IMR-90 (cell line): ENCODE measurements around the gene ETV6. TPM values are rescaled to one million over a fixed set of nuclear protein-coding genes. Genes with fewer than 3 reads are reported as not detected.
A peak's percentile ranks its signal among the peaks of the same experiment; 100 is the strongest.

Experiments
- ATAC-seq: fragments of 200-7000 bp; cut with Tn5 transposase; 2 replicates; pipeline ENCODE4 v1.9.1; 2020; ENCODE audit warnings: low read depth, mild to moderate bottlenecking, moderate library complexity
- BruUV-seq: library from RNA; stranded (reverse); fragments of 400-500 nt; replicated peaks from 2 replicates; lab custom pipeline; 2021; lab: Mats Ljungman, UMichigan
- CTCF ChIA-PET: fragments of 300-600 bp; formaldehyde crosslinking; extraction: SDS; loops from one replicate; lab custom pipeline; 2021; ENCODE audit warnings: antibody characterized with exemption; lab: Yijun Ruan, JAX
- POLR2A ChIA-PET: fragments of 300-600 bp; sonication (Branson Sonifier 250); formaldehyde crosslinking; loops from one replicate; lab custom pipeline; 2022; ENCODE audit warnings: antibody characterized with exemption; ENCODE audit not compliant: unreplicated experiment; lab: Charles Lee
- DNase-seq: peaks from one replicate; pipeline ENCODE4 v3.0.0; 2013
- H2AFZ ChIP-seq: replicated peaks from 2 replicates; pipeline ENCODE3; 2013; ENCODE audit warnings: low read length, mild to moderate bottlenecking; ENCODE audit not compliant: poor library complexity
- H2AK5ac ChIP-seq: 2 replicates; pipeline ENCODE4 v1.6.1; 2013; ENCODE audit warnings: low read depth, low read length, inconsistent platforms
- H2AK9ac ChIP-seq: replicated peaks from 2 replicates; pipeline ENCODE3; 2013; ENCODE audit warnings: mild to moderate bottlenecking, low read depth, low read length, moderate library complexity; ENCODE audit not compliant: poor library complexity
- H2BK120ac ChIP-seq: 2 replicates; pipeline ENCODE4 v1.6.1; 2013; ENCODE audit warnings: low read depth, low read length, inconsistent platforms
- H2BK15ac ChIP-seq: 3 replicates; pipeline ENCODE4 v1.6.1; 2013; ENCODE audit warnings: low read depth, low read length, inconsistent platforms
- H2BK20ac ChIP-seq: 2 replicates; pipeline ENCODE4 v1.6.1; 2013; ENCODE audit warnings: low read depth, mild to moderate bottlenecking, inconsistent platforms, low read length, moderate library complexity
- H2BK5ac ChIP-seq: 2 replicates; pipeline ENCODE4 v1.6.1; 2013; ENCODE audit warnings: mild to moderate bottlenecking, low read depth, low read length, inconsistent platforms; ENCODE audit not compliant: poor library complexity, severe bottlenecking
- H3K14ac ChIP-seq: replicated peaks from 2 replicates; pipeline ENCODE4 v1.6.1; 2013; ENCODE audit warnings: low read depth, low read length, inconsistent platforms
- H3K18ac ChIP-seq: 2 replicates; pipeline ENCODE4 v1.6.1; 2013; ENCODE audit warnings: low read depth, low read length, control low read depth
- H3K23ac ChIP-seq: 2 replicates; pipeline ENCODE4 v1.6.1; 2013; ENCODE audit warnings: low read depth, low read length, inconsistent platforms
- H3K27ac ChIP-seq: 2 replicates; pipeline ENCODE4 v1.5.1; 2013; ENCODE audit warnings: mild to moderate bottlenecking, control low read depth, low read length; ENCODE audit not compliant: insufficient read depth
- H3K27me3 ChIP-seq: 2 replicates; pipeline ENCODE4 v1.6.1; 2013; ENCODE audit warnings: low read length; ENCODE audit not compliant: control insufficient read depth, insufficient read depth
- H3K36me3 ChIP-seq: 2 replicates; pipeline ENCODE4 v1.6.1; 2013; ENCODE audit warnings: low read length, mixed read lengths; ENCODE audit not compliant: control insufficient read depth, insufficient read depth
- H3K4ac ChIP-seq: 2 replicates; pipeline ENCODE4 v1.6.1; 2013; ENCODE audit warnings: low read depth, low read length, inconsistent platforms
- H3K4me1 ChIP-seq: 2 replicates; pipeline ENCODE4 v1.6.1; 2013; ENCODE audit warnings: low read length, mixed read lengths; ENCODE audit not compliant: control insufficient read depth, insufficient read depth
- H3K4me2 ChIP-seq: 2 replicates; pipeline ENCODE4 v1.6.1; 2013; ENCODE audit warnings: low read depth, mild to moderate bottlenecking, control low read depth, low read length, moderate library complexity
- H3K4me3 ChIP-seq: 2 replicates; pipeline ENCODE4 v1.5.1; 2013; ENCODE audit warnings: low read depth, mild to moderate bottlenecking, control low read depth, low read length, moderate library complexity; ENCODE audit not compliant: insufficient read depth
- H3K56ac ChIP-seq: 2 replicates; pipeline ENCODE4 v1.6.1; 2013; ENCODE audit warnings: low read length, inconsistent platforms; ENCODE audit not compliant: insufficient read depth; ENCODE audit errors: extremely low read depth
- H3K79me1 ChIP-seq, 2 experiments: 2 replicates each; pipeline ENCODE4 v1.6.1; 2013; ENCODE audit warnings: low read length in 2 of 2, inconsistent platforms in 1 of 2, low read depth in 1 of 2
- H3K9ac ChIP-seq: 2 replicates; pipeline ENCODE4 v1.6.1; 2013; ENCODE audit warnings: low read depth, low read length, control low read depth
- H3K9me1 ChIP-seq: 2 replicates; pipeline ENCODE4 v1.6.1; 2013; ENCODE audit warnings: low read length, inconsistent platforms; ENCODE audit not compliant: insufficient read depth
- H3K9me3 ChIP-seq: 2 replicates; pipeline ENCODE4 v1.6.1; 2013; ENCODE audit warnings: low read length; ENCODE audit not compliant: control insufficient read depth, insufficient read depth
- H4K20me1 ChIP-seq: 2 replicates; pipeline ENCODE4 v1.6.1; 2013; ENCODE audit warnings: low read length, inconsistent platforms; ENCODE audit not compliant: insufficient read depth
- H4K5ac ChIP-seq: 2 replicates; pipeline ENCODE4 v1.6.1; 2013; ENCODE audit warnings: mild to moderate bottlenecking, low read depth, low read length, control low read depth
- H4K8ac ChIP-seq, 2 experiments: 2 replicates each; pipeline ENCODE4 v1.6.1; 2013; ENCODE audit warnings: low read depth in 2 of 2, low read length in 2 of 2, control low read depth in 1 of 2, inconsistent platforms in 1 of 2
- H4K91ac ChIP-seq: 2 replicates; pipeline ENCODE4 v1.6.1; 2013; ENCODE audit warnings: low read depth, low read length, inconsistent platforms; ENCODE audit not compliant: insufficient read depth
- CHD1 ChIP-seq: IDR thresholded peaks from 2 replicates; pipeline ENCODE4 v1.6.1; 2012; ENCODE audit warnings: low read depth, low read length, improper control_type of control experiment
- FOS ChIP-seq: fragments of 150-350 bp; IDR thresholded peaks from 2 replicates; pipeline ENCODE4 v1.6.1; 2016; ENCODE audit warnings: low read depth, low read length
- MXI1 ChIP-seq: IDR thresholded peaks from 2 replicates; pipeline ENCODE4 v1.6.1; 2012; ENCODE audit warnings: low read depth, mild to moderate bottlenecking, low read length, moderate library complexity, borderline replicate concordance
- NFE2L2 ChIP-seq: fragments of 150-350 bp; IDR thresholded peaks from 2 replicates; pipeline ENCODE4 v1.6.1; 2016; ENCODE audit warnings: low read depth, mild to moderate bottlenecking, low read length
- RAD21 ChIP-seq: IDR thresholded peaks from 2 replicates; pipeline ENCODE4 v1.6.1; 2012; ENCODE audit warnings: low read length, improper control_type of control experiment
- RCOR1 ChIP-seq: IDR thresholded peaks from 2 replicates; pipeline ENCODE4 v1.6.1; 2012; ENCODE audit warnings: mild to moderate bottlenecking, low read length, improper control_type of control experiment; ENCODE audit not compliant: insufficient replicate concordance
- RFX5 ChIP-seq: IDR thresholded peaks from 2 replicates; pipeline ENCODE4 v1.8.0; 2012; ENCODE audit warnings: low read depth, mild to moderate bottlenecking, low read length, moderate library complexity
- WGBS, 2 experiments: methylation state at CpG; one replicate each; pipeline versions ENCODE4 v1.1.5 to v1.1.7; 2013; ENCODE audit warnings: missing lambda C conversion rate in 2 of 2; ENCODE audit not compliant: insufficient read length in 1 of 2; ENCODE audit errors: extremely low coverage in 2 of 2; 5-methylcytosine and 5-hydroxymethylcytosine counted together
- dilution Hi-C: fragments of 300-500 bp; cut with HindIII; formaldehyde crosslinking; loops from one replicate; pipeline ENCODE4 v1.14.3; 2018; ENCODE audit warnings: low sequenced_read_pairs; ENCODE audit not compliant: unreplicated experiment
- in situ Hi-C: fragments of 300-500 bp; cut with MboI; formaldehyde crosslinking; loops from 3 replicates; pipeline ENCODE4 v1.14.3; 2019; ENCODE audit warnings: low sequenced_read_pairs, inconsistent platforms, mixed read lengths
- intact Hi-C: fragments of 100-400 bp; cut with micrococcal nuclease; formaldehyde crosslinking; loops from 2 replicates; pipeline ENCODE4 v1.10.0; 2022
- polyA plus RNA-seq, 3 experiments: library from polyadenylated mRNA; depleted of rRNA; stranded (reverse); fragments of >200 nt; gene quantifications; 2 replicates each; pipeline ENCODE4 v1.2.3, GENCODE V29; 2012; ENCODE audit warnings: low replicate concordance in 1 of 3
- total RNA-seq: library from RNA; depleted of rRNA; stranded (reverse); fragments of >200 nt; gene quantifications from 2 replicates; pipeline ENCODE4 v1.2.3, GENCODE V29; 2012

ETV6 gene
- total and polyA plus RNA-seq, 2 of the 4 experiments (the other 2 are of a cell fraction) = 8.4 to 9.9 TPM

- no peak overlapping the region for H2BK120ac ChIP-seq
- H3K56ac ChIP-seq = no peak overlapping the region
- ATAC-seq (peak; percentile 49), DNase-seq (peak; percentile 71)
- intact Hi-C loops = no loop called here
- H3K27ac ChIP-seq = peak overlapping the region; percentile 6; the same call in 1 of the 2 replicates
- peaks cover 13% of the 10 kb centered on the region for H3K36me3 ChIP-seq
- no peak overlapping the region for H2BK15ac ChIP-seq
- H3K9ac ChIP-seq = no peak overlapping the region
- no peak overlapping the region for H4K5ac ChIP-seq
- H3K4ac ChIP-seq = no peak overlapping the region
- H2AK9ac ChIP-seq = no peak overlapping the region
- H4K20me1 ChIP-seq = no peaks in the 10 kb centered on the region; the same call in 1 of the 2 replicates
- POLR2A ChIA-PET = interaction anchor here (0.6 kb wide), 1 partner anchor 44 kb away, joined by 3 read pairs; no protein-coding TSS in a partner anchor
- H3K79me1 ChIP-seq = peaks cover 24 to 29% of the 10 kb centered on the region in 2 experiments
- in situ Hi-C loops = no loop called here
- H3K18ac ChIP-seq = no peak overlapping the region
- H4K8ac ChIP-seq = peak overlapping the region in 1 of 2 experiments; percentile 47; a peak in 1 of 4 replicates
- H3K9me3 ChIP-seq = peaks cover 3% of the 10 kb centered on the region; the same call in 1 of the 2 replicates
- no peak overlapping the region for H2BK5ac ChIP-seq
- CTCF ChIA-PET = no interaction called here
- H3K9me1 ChIP-seq = peaks cover 16% of the 10 kb centered on the region
- no peaks in the 10 kb centered on the region for H3K27me3 ChIP-seq
- no TSS peak for BruUV-seq
- H2AK5ac ChIP-seq = no peak overlapping the region
- TF ChIP-seq RAD21 (peak; percentile 27; the same call in 1 of the 2 replicates), MXI1 (no peak), RFX5 (no peak), RCOR1 (no peak), FOS (no peak), CHD1 (no peak), NFE2L2 (no peak)
- no peak overlapping the region; the same call in 1 of the 2 replicates for H4K91ac ChIP-seq
- peaks cover 3% of the 10 kb centered on the region; the same call in 1 of the 2 replicates for H3K4me1 ChIP-seq
- H3K14ac ChIP-seq = no peak overlapping the region
- WGBS, 2 experiments = 30% methylated on average over 2 of the region's 5 CpGs; no CpG with 5 or more reads in 1 of the 2 experiments
- dilution Hi-C loops = no loop called here
- no peak overlapping the region for H2BK20ac ChIP-seq
- H3K23ac ChIP-seq = peak overlapping the region; percentile 3; the same call in 1 of the 2 replicates
- H2AFZ ChIP-seq = no peak overlapping the region
- H3K4me3 ChIP-seq = no peak overlapping the region
- H3K4me2 ChIP-seq = peak overlapping the region; percentile 44
Measured at GRCh38 chr12:11862798-11863197, 213.3 kb downstream of the ETV6 start.
